ENCODE measurements around the gene RPS21. TPM values are rescaled to one million over a fixed set of nuclear protein-coding genes. Genes with fewer than 3 reads are reported as not detected.

The RPS21 gene
- total RNA-seq, 1 donor from 2014 or later, result 1,737 TPM

GRCh38 chr20:62418709-62419487 is 32.0 kb downstream of the RPS21 start:
- Histone ChIP-seq H3K4me3 (ENCODE audit: low read depth, low read length) (no peak overlapping the region), H3K36me3 (ENCODE audit: control insufficient read depth, insufficient read depth, low read length) (no peaks in the 10 kb centered on the region), H3K27me3 (ENCODE audit: control insufficient read depth, insufficient read depth, low read length) (peaks cover 2% of the 10 kb centered on the region)
- DNase-seq (ENCODE audit: low read depth) (no peak), FAIRE-seq (no peak)
- TF ChIP-seq CTCF (IDR thresholded peaks at IDR 0.05; ENCODE audit: insufficient read depth, low read length, severe bottlenecking), result no peak

- no peak for TF ChIP-seq CTCF (IDR thresholded peaks at IDR 0.05; ENCODE audit: insufficient read depth, low read length, severe bottlenecking)
- Histone ChIP-seq H3K27me3 (ENCODE audit: control insufficient read depth, insufficient read depth, low read length) (peaks cover 2% of the 10 kb centered on the region), H3K4me3 (ENCODE audit: low read depth, low read length) (no peak overlapping the region), H3K36me3 (ENCODE audit: control insufficient read depth, insufficient read depth, low read length) (no peaks in the 10 kb centered on the region)
- FAIRE-seq (no peak), DNase-seq (ENCODE audit: low read depth) (no peak)
Observed at GRCh38 chr20:62419759-62420158, 32.9 kb downstream of the RPS21 start.

GRCh38 chr20:62420846-62421715 is 34.2 kb downstream of the RPS21 start:
- FAIRE-seq (no peak), DNase-seq (ENCODE audit: low read depth) (no peak)
- no peak for TF ChIP-seq CTCF (IDR thresholded peaks at IDR 0.05; ENCODE audit: insufficient read depth, low read length, severe bottlenecking)
- Histone ChIP-seq H3K36me3 (ENCODE audit: control insufficient read depth, insufficient read depth, low read length) (no peaks in the 10 kb centered on the region), H3K27me3 (ENCODE audit: control insufficient read depth, insufficient read depth, low read length) (peaks cover 2% of the 10 kb centered on the region), H3K4me3 (ENCODE audit: low read depth, low read length) (no peak overlapping the region)

- Histone ChIP-seq H3K4me3 (ENCODE audit: low read depth, low read length) (no peak overlapping the region), H3K27me3 (ENCODE audit: control insufficient read depth, insufficient read depth, low read length) (peaks cover 2% of the 10 kb centered on the region), H3K36me3 (ENCODE audit: control insufficient read depth, insufficient read depth, low read length) (no peaks in the 10 kb centered on the region)
- DNase-seq (ENCODE audit: low read depth), result no peak
- no peak for TF ChIP-seq CTCF (IDR thresholded peaks at IDR 0.05; ENCODE audit: insufficient read depth, low read length, severe bottlenecking)
- peak; percentile 99 for FAIRE-seq
Observed at GRCh38 chr20:62421716-62421990, 34.8 kb downstream of the RPS21 start.

GRCh38 chr20:62422636-62423325 is 35.9 kb downstream of the RPS21 start:
- Histone ChIP-seq H3K4me3 (ENCODE audit: low read depth, low read length) (no peak overlapping the region), H3K27me3 (ENCODE audit: control insufficient read depth, insufficient read depth, low read length) (peaks cover 2% of the 10 kb centered on the region), H3K36me3 (ENCODE audit: control insufficient read depth, insufficient read depth, low read length) (no peaks in the 10 kb centered on the region)
- TF ChIP-seq CTCF (IDR thresholded peaks at IDR 0.05; ENCODE audit: insufficient read depth, low read length, severe bottlenecking), result no peak
- FAIRE-seq, result no peak
- no peak for DNase-seq (ENCODE audit: low read depth)

All from bronchial epithelial cell (primary cell).